HG03469 (cell line): Measurements from ENCODE around the gene SCYGR1.
A peak's percentile ranks its signal among the peaks of the same experiment; 100 is the strongest.
"Not testable (repeated sequence)": the region's sequence is repeated elsewhere in the genome, so short reads cannot be mapped to it uniquely, and the experiment has no call there.

Experiments
- ATAC-seq: cut with Tn5 transposase; IDR thresholded peaks from one replicate; pipeline ENCODE4 v1.9.1; 2021; ENCODE audit warnings: mild to moderate bottlenecking, moderate library complexity, moderate number of reproducible peaks; ENCODE audit not compliant: unreplicated experiment

SCYGR1 gene

DNA sequence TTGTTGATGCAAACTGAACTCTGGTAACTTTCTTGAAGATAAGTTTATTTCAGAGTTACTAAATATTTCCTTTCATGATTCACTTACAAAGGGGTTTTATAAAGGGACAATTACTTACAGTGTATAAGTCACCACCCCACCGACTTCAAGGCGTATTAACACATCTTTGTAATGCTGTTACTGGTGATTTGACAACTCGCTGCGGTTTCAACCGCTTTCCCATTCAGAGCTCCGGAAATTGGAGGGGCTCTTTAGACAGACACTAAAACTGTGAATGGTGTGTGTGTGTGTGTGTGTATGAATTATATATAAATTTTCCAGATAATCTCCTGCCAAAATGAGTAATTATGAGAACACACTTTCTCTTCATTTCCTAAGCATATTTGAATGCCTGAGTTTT, 13.6 kb downstream of the SCYGR1 start:
- no peak for ATAC-seq

DNA sequence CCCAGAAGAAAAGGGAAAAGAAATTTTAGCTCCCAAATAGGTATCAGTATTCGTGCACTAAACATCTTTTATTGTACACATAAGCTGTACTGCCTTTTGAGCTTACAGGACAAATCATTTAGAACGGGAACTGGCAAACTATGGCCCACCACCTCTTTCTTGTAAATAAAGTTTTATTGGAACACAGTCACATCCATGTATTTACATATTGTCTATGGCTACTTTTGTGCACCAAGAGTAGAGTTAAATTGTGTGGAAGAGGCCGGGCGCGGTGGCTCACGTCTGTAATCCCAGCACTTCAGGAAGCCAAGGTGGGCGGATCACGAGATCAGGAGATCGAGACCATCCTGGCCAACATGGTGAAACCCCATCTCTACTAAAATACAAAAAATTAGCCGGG, 14.4 kb downstream of the SCYGR1 start:
- no peak for ATAC-seq

DNA sequence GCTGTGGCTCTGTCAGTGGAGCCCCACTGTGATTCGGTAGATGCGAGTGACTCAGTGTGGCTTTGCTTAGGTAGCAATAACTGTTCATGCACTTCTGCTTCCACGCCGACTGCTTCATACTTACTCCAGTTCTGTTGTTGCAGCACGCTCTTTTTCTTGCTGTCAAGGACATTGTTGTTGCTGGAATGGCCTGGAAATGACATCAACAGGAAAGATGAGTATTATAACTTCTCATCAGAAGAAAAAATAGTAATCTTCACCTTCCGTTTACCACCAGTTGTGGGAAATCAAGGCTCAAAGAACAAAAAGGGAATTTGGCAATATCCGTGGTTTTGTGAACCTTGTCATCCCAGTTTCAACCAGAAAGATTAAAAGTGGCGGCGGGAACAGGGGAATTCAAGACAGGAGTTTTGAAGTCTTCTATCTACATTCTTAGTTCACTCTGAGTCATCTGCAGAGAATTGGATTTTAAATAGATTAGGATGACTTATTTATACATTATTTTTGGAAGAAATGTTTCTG, 16.9 kb downstream of the SCYGR1 start:
- ATAC-seq, result no peak

DNA sequence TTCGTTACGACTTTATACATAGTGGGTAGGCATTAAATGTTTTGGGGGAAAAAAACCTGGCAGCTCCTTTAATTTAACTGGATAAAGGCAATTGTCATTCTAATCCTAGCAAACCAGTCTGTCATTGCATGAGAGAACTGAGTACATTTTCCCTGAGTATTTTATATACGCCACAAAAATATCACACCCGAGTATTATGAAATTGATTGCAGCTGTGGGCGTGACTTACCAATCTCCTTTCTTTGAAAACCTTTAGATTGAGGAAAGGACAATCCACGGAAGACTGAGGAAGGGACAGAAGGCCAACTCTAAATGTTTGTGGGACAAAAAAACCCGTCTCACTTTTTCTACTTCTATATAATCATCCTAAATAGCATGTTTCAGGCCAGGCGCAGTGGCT, 17.7 kb downstream of the SCYGR1 start:
- ATAC-seq, result no peak

DNA sequence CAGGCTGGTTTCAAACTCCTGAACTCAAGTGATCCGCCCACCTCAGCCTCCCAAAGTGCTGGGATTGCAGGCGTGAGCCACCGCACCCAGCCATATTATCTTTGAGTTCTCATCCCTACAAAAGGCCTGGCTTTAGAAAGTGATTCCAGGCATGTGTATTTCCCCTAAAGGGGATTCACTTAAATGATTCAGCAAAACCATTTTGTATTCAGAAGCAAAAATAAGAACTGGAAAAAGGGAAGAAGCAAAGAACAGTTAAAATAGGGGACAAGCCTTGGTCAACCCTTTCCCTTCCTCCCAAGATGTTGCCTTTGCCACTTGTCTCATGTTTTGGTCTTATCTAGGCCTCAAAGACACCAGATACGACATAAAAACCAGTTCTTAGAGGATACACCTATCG, 19.2 kb downstream of the SCYGR1 start:
- no peak for ATAC-seq

DNA sequence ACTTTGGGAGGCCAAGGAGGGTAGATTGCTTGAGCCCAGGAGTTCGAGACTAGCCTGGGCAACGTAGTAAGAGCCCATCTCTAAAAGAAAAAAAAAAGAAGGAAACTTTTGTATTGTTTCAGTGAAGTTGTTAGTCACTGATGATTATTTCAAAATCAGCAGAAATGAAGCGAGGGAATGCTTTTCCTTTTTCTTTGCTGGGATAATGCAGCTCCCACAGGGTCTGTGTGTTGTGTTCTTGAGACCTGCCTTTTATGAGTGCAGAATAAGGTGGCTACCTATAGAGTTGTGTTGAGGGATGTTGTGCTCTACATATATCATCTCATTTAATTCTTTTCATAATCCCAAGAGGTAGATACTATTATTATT, 20.3 kb downstream of the SCYGR1 start:
- ATAC-seq, result no peak

DNA sequence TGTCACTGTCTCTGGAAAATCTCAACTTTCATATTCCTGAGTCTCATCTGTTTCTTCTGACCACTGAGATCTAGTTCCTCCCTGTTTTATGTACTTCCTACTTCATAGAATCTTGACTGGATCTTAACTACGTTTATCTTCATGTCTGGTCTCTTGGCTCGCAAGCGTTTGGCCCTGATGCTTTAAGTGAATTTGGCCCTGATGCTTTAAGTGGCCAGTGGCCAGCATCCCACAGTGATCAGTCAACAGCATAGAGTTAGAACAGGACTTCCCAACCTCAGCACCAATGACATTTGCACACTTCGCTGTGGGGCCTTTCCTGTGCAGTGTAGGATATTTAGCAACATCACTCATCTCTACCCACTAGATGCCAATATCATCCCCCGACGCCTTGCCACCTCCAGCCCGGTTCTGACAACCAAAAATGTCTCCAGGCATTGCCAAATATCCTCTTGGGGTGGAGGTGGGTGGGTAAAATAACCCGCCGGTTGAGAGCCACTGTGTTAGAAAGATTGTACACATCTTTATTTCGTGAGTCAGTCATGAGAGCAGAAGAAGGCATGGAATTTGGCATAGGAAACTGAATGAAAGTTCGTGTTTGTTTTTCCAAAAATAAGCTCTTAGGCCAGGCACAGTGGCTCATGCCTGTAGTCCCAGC, 20.9 kb downstream of the SCYGR1 start:
- ATAC-seq, result no peak

DNA sequence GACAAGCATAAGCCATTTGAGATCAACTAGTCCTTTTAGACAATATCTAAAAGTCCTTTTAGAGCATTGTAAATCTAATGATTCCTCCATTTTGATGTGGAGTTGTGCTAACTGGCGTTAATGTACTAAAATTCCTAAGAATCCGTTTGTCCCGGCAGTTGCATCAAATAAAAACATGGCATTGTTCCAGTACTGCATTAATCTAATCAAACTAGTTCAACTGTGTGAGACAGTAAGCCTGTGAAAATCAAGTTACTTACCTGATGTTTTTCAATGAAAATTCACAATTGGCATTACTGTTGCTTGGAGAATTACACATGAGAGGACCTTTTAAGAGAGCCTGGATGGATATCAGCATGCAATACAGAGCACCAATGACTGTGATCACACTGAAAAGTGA, 21.9 kb downstream of the SCYGR1 start:
- ATAC-seq, result no peak

DNA sequence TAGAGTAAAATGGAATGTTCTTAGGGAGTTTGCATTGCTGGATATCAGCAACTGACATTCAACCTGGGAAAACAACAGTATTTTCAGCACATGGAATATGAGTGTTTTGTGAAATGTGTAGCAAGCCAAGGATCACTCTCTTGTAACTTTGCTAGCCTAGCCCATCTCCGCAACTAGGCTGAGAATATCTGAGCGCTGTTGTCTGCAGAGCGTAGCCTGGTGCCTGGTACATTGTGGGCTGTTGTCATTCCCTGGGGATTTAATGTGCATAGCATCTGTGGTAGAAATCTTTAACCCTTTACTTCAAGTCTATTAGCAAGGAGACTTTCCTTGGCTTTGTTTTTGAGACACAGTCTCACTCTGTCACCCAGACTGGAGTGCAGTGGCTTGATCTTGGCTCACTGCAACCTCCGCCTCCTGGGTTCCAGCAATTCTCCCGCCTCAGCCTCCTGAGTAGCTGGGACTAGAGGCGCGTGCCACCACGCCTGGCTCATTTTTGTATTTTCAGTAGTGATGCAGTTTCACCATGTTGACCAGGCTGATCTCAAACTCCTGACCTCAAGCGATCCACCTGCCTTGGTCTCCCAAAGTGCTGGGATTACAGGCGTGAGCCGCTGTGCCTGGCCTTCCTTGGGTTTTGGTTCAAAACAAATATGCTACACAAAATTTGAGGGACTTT, 23.0 kb downstream of the SCYGR1 start:
- ATAC-seq, result not testable (repeated sequence)

DNA sequence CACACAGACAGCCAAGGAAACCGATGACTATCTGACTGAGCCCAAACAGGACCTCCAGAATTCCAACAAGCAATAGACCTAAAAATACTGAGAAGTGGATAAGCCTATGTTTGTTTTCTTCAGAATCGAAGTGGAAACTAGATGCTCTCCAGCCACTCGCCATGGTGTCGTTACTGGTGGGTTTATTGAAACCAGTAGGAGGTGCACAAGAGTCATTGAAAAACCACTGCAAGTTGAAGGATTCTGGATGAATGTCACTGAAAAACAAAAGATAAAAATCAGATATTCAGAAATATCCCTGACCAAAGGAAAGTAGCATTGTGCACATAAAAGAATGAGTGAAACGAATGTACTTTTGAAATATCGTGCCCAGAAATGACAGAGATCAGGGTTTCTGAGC, 24.0 kb downstream of the SCYGR1 start:
- no peak for ATAC-seq

DNA sequence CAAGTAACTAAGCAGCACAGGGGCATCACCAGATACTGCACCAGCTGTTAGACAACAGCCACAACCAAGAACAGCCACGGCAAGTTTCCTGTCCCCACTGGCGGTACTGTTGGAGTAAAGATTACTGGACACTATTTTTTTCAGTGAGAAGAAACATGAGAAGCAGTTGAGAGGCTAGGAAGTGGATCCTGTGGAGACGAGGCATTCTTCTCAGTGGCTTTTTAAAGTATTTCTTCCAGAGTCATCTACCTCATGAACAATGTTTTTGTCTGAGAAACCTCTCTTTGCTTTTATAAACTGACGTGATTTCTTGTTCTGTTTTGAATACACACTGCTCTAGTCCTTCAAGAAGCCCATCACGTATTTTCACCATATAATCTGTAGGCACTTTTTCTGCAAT, 27.4 kb downstream of the SCYGR1 start:
- ATAC-seq, result no peak

DNA sequence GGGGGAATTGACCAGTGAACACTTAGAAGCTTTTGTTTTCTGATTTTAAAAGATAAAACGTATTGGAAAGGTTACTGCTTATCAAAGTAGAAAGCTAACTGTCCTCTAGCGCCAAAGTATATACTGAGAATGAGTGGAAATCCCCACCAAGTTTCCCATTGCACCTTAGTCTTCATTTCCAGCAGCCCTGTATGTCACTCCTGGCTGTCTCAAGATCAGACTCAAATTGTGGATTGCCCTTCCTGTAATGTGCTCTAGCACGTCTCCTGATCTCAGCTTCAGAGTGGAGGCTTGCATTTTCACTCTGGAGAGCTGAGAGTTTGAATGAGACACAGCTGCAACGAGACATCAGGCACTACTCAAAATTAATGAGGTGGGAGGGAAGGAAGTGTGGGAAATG, 36.1 kb downstream of the SCYGR1 start:
- ATAC-seq, result peak; percentile 54

DNA sequence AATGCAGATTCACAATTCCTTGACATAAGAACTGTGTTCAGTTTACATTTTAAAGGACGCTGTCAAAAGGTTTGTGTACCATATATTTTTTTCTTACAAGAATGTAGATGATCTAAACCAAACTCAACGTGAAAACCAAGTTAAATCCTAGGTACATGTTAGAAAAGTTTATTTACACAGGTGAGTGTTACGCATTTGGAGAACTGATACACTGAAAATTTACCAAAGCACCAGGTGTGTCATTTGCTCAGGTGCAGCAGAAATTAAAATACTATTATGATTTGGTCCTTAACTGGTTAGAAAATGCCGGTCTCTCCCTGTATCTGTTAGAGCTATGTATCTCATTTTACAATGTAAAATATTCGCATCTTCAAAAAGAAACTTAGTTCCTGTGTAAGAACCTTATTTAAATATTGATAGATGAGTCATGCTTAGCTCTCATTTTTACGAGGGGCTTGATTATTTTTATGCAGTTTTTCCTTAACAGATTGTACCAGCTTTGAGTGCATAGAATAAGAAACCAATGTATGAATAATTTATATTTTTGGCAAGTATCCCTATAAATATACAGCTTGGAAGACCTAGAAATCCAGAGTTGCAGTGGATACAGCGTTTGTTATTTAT, 37.6 kb downstream of the SCYGR1 start:
- ATAC-seq, result no peak

DNA sequence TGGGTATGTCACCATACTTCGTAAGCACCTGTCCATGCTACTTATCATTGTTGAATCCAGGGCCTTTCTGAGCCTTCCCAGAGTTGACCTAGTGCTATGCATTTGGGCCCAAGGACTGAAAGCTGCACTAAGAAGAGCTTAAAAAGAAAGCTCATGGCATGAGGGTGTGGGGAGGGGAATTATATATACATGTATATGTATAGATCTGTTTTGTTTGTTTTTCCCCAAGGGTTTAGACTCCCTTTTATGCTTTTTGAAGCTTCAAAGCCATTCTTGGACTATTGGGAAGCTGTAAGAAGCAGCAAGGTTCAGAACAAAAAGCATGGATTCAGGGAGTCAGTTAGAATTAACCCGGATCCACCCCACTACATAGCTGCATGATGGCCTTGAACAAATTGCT, 39.4 kb downstream of the SCYGR1 start:
- no peak for ATAC-seq

DNA sequence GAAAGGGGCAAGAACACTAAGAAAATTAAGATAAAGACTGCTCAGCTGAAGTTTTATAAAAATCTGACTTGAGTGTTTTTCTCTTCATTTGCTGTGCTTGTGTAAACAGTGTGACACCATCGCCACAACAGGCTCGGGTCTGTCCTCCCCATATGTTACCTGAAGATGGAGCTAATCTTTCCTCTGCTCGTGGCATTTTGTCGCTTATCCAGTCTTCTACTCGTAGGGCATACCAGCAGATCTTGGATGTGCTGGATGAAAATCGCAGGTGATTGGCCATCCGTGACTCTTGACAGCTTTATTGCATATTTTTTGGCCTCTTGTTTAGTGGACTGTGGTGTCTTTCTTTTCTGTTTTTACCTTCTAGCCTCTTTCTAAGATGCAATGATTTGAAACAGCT, 40.6 kb downstream of the SCYGR1 start:
- ATAC-seq, result no peak

DNA sequence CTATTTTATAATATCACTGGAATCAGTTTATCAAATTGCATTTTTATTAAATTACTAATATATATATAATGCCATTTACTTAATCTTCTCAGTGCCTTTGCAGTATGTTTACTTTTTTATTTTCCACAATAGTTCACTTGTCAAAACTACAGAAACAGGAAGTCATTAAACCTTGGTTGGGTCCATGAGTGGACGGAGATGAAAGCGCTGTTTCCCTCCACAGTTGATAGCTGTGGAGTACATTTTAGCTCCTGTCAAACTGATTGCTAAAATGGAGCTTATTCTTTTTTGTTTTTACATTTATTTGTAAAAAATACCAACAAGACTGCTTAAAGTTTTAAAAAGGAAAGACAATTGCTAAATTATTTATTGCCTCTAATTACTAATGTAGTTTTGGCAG, 43.5 kb downstream of the SCYGR1 start:
- ATAC-seq, result no peak

DNA sequence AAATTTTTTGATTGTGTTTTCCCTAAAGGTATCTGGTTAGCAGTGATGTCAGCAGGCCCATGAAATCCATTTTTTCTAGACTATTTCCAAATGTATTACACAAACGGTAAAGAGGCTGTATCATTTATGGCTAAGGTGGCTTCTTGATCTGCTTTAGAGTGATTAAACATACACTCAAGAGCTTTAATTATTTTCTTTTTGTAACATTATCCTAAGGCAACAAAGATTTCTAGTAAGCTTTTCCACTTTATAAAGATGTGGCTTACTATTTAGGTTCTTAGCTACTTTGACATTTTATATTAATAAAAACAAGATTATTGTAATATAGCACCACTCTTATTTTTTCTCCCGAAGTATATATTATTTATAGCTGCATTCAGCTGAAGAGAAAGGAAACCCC, 46.2 kb downstream of the SCYGR1 start:
- ATAC-seq, result no peak

DNA sequence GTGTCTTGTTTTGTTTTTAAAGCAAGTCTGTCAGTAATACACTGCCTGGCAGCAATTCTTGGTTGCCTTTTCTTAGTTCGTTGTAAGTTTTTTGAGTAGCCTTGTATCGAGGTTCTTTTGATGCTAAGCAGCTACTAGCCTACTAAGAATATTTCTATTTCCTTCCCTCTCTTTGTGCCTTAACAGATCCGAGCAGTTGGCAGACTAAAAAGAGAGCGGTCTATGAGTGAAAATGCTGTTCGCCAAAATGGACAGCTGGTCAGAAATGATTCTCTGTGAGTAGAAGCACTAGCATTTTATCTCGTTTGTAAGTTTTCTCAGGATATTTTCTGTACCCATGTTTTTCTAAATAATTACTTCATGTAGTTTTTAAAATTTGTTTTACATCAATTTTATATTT, 47.6 kb downstream of the SCYGR1 start:
- no peak for ATAC-seq

DNA sequence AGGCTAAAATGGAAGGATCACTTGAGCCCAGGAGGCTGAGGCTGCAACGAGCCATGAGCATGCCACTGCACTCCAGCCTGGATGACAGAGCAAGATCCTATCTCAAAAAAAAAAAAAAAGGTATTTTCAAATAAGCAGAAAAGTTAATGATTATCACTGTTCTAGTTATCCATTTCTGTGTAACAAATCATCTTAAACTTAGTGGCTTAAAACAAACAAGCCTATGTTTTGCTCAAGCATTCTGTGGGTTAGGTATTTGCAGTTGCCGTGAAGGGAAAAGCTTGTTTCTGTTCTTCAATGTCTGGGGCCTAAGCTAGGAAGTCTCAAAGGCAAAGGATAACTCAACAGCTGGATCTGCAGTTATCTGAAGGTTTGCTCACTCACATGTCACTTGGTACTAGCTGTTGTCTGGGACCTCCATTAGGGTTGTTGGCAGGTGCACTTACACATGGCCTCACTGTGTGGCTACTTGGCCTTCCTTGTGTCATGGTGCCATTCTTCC, 48.6 kb downstream of the SCYGR1 start:
- ATAC-seq, result no peak
